ENCODE data around the gene PSMA6.
"Not testable (repeated sequence)": the region's sequence is repeated elsewhere in the genome, so short reads cannot be mapped to it uniquely, and the experiment has no call there.

PSMA6 gene

GRCh38 chr14:35326375-35326774 lies 34.2 kb downstream of the PSMA6 start:
- no peak for DNase-seq

GRCh38 chr14:35331605-35332516 lies 39.7 kb downstream of the PSMA6 start:
- no peak for DNase-seq

GRCh38 chr14:35332517-35333263 lies 40.5 kb downstream of the PSMA6 start:
- DNase-seq: no peak

GRCh38 chr14:35333264-35333730 lies 41.1 kb downstream of the PSMA6 start:
- DNase-seq: no peak

- DNase-seq: no peak
Measured at GRCh38 chr14:35333797-35334743, 41.9 kb downstream of the PSMA6 start.

GRCh38 chr14:35335388-35336092 lies 43.4 kb downstream of the PSMA6 start:
- no peak for DNase-seq

- not testable (repeated sequence) for DNase-seq
Measured at GRCh38 chr14:35336171-35336493, 44.0 kb downstream of the PSMA6 start.

- DNase-seq: no peak
Measured at GRCh38 chr14:35336494-35337268, 44.5 kb downstream of the PSMA6 start.

- no peak for DNase-seq
Measured at GRCh38 chr14:35337269-35338255, 45.4 kb downstream of the PSMA6 start.

- no peak for DNase-seq
Measured at GRCh38 chr14:35338731-35339405, 46.7 kb downstream of the PSMA6 start.

- DNase-seq: no peak
Measured at GRCh38 chr14:35339761-35340406, 47.7 kb downstream of the PSMA6 start.

- no peak for DNase-seq
Measured at GRCh38 chr14:35340616-35341453, 48.7 kb downstream of the PSMA6 start.

- no peak for DNase-seq
Measured at GRCh38 chr14:35341454-35341750, 49.2 kb downstream of the PSMA6 start.

- no peak for DNase-seq
Measured at GRCh38 chr14:35341751-35342488, 49.7 kb downstream of the PSMA6 start.

- no peak for DNase-seq
Measured at GRCh38 chr14:35342489-35343010, 50.4 kb downstream of the PSMA6 start.

- DNase-seq: no peak
Measured at GRCh38 chr14:35343702-35344101, 51.5 kb downstream of the PSMA6 start.

GRCh38 chr14:35344107-35344807 lies 52.1 kb downstream of the PSMA6 start:
- no peak for DNase-seq
